HG03103 (cell line): ENCODE results near the gene C4orf50.
"Not testable (repeated sequence)": the region's sequence is repeated elsewhere in the genome, so short reads cannot be mapped to it uniquely, and the experiment has no call there.

Experiments used
- ATAC-seq: cut with Tn5 transposase; IDR thresholded peaks from one replicate; pipeline ENCODE4 v1.9.1; 2021; ENCODE audit warnings: low read depth; ENCODE audit not compliant: unreplicated experiment

C4orf50 gene

GRCh38 chr4:5995901-5996623 is 22.2 kb downstream of the C4orf50 start:
- no peak for ATAC-seq

- no peak for ATAC-seq
Measured at GRCh38 chr4:5993876-5994811, 24.1 kb downstream of the C4orf50 start.

DNA sequence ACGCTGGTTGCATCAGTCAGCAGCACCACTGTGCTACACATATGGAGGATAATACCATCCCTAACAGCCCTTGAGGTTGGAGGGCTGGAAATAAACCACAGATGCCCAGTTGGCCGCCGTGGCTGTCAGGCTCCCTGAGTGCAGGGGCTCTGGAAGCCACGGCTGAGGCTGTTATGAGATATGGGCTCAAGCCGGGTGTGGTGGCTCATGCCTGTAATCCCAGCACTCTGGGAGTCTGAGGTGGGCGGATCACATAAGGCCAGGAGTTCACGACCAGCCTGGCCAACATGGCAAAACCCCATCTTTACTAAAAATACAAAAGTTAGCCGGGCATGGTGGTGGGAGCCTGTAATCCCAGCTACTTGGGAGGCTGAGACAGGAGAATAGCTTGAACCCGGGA is 24.9 kb downstream of the C4orf50 start:
- ATAC-seq = not testable (repeated sequence)

DNA sequence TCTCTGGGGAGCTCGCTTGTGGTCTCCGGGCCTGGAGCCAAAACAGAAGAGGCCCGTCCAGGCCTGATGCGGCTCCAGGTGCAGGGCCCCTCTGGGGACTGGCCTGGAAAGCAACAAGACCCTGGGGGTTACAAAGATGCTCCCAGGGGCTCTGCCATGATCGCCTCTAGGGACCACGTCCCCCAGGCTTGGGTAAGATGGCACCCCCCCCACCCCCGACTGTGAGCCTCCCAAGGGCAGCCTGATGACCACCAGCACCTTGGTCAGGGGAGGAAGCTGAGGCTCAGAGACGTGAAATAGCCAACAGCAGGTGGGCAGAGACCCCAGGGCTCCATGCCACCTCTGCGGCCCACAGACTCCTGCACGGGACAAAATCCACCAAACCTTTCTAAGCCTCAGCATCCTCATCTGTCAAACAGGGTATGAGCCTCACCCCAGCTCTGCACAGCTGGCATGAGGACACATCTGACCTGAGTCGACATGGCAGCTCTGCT is 25.4 kb downstream of the C4orf50 start:
- no peak for ATAC-seq

DNA sequence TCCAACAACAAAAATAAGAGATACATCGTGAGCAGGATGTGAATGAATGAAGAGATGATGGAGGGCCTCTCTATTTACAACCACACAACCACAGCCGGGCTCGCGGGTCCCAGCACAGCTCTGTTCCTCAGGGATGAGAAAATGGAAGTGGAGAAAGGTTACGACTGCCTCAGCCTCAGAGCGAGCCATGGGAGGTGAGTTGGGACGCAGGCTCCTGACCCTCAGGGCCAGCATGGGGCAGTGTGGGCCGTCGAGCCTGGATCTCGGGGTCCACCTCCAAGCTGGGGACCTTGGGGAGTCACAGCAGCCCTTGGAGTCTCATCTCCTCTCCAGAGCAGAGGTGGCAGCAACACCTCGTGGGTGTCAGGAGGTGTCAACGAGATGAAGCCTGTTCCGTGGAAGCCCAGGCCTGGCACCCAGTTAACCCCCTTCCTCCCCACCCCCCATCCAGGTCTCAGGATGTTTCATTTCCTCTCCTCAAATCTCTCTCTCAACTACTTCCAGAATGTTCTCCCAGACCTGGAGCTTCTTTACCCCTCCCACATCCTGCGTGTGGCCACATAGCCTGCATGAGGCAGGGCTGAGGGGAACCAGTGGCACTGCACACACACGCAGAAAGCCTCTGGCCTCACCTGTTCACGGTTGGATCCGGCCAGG is 25.9 kb downstream of the C4orf50 start:
- ATAC-seq = no peak

- no peak for ATAC-seq
Measured at GRCh38 chr4:5991405-5991804, 26.8 kb downstream of the C4orf50 start.

- no peak for ATAC-seq
Measured at GRCh38 chr4:5990446-5991160, 27.6 kb downstream of the C4orf50 start.

DNA sequence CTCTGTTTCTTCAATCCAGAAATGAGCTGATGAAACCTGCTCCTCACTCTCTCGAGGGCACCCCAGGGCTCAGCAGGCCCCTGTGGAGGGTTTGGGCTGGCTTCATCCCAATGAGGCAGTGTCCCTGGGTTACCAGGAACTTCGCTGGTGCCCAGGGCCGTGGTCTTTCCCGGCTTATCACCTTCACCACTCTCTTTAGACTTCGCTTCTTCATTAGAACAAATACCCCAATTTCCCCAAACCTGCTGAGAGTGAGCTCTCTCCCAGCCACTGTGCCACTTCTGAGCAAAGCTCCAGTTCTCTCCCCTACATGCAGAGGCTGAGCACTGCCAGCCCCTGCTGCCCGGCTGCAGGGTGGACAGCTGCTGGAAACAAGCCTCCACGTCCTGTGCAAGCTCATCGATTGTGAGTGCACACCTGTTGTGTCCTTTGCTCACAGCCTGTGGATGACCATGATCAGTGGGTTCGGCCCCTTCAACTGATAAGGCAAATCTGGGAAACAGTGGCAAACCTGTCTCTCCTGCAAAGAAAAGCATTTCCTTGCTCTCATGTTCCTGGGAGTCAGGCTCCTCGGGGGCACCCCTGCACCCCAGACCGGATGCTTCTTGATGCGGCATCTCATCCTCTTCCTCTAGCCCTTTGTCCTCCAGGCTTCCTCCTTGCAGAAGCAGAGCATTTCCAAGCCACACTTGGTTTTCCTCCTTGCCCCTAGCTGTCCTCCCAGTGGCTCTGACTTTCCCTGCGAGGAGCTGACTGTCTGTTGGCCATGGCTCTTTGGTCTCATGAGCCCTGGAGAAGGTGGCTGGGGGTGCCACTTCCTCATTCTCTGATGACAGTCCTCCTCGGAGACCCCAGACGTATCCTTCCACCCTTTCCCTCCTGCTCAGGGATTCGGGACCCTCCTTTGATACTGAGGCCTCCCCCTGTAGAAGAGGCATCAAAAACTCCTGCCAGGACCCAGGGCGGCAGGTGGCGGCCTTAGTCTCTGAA is 28.7 kb downstream of the C4orf50 start:
- ATAC-seq = no peak

- no peak for ATAC-seq
Measured at GRCh38 chr4:5988086-5988845, 30.0 kb downstream of the C4orf50 start.

DNA sequence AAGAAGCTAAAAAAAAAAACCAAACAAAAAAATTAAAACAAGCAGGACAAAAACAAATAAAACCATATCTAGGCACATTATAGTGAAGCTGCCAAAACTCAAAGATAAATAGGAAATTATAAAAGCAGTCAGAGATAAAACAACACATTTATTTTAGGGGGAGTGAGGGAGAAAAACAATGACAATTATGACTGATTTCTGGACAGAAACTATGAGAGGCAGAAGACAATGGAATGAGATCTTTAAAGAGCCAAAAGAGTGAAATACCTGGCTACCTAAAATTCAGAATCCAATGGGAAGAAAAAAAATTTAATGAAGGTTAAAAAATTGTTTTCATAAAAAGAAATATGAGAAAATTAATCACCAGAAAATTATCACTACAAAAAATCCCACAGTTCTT is 33.4 kb downstream of the C4orf50 start:
- ATAC-seq = no peak

- ATAC-seq = no peak
Measured at GRCh38 chr4:5982156-5982973, 35.9 kb downstream of the C4orf50 start.

- ATAC-seq = no peak
Measured at GRCh38 chr4:5980436-5981155, 37.6 kb downstream of the C4orf50 start.

DNA sequence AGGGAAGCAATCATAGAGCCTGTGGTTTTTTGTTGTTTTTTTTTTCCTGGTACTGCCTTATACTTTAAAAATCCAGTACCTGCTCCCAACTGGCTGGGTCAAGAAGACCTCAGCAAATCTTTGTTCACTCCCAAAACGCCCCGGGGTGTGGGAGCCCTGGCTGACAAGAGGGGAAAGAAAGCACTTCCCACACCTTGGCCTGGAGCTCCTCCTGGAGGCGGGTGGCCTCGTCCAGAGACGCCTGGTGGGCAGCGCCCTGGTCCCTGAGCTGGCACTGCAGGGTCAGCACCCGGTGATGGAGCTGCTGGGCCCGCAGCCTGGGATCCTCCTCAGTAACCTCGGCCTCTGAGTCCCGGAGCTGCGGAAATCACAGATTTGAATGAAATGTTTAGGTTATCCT is 38.2 kb downstream of the C4orf50 start:
- ATAC-seq = no peak

- no peak for ATAC-seq
Measured at GRCh38 chr4:5976921-5977320, 41.3 kb downstream of the C4orf50 start.

DNA sequence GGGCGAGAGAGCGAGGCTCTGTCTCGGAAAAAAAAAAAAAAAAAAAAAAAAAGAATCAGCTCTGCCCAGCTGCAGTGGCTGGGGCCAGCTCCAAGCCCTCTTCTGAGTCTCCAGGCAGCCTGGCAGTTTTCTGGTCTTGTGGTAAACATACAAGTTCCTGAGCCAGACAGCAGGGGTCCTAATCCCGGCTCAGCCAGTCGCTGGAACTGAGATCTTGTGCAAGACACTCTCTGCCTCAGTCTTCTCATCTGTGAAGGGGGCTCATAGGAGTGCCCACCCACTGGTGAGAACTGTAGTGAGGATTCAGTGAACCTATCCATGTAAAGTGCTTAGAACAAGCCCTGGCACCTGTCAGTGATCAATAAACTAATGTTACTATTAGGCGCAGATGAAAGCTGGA is 41.8 kb downstream of the C4orf50 start:
- ATAC-seq = no peak

DNA sequence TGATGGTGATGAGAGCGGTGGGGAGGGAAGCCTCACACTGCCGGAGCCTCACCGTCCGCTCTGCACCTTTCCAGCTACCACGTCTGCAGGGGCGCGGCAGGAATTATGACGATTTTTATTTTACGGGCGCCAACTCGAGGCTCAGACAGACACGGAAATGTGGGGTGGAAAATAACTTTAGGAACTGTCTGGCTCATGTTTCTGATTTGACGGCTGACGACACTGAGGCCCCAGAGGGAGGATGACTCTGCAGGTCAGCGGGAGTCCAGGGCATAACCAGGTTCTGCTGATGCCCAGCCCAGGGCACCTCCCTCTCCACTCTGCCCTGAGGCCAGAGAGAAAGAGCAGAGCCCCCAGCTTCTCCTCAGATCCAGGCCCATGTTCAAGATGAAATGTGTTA is 43.9 kb downstream of the C4orf50 start:
- ATAC-seq = no peak
